ENCODE measurements around the gene ITIH4.

ITIH4 gene

DNA sequence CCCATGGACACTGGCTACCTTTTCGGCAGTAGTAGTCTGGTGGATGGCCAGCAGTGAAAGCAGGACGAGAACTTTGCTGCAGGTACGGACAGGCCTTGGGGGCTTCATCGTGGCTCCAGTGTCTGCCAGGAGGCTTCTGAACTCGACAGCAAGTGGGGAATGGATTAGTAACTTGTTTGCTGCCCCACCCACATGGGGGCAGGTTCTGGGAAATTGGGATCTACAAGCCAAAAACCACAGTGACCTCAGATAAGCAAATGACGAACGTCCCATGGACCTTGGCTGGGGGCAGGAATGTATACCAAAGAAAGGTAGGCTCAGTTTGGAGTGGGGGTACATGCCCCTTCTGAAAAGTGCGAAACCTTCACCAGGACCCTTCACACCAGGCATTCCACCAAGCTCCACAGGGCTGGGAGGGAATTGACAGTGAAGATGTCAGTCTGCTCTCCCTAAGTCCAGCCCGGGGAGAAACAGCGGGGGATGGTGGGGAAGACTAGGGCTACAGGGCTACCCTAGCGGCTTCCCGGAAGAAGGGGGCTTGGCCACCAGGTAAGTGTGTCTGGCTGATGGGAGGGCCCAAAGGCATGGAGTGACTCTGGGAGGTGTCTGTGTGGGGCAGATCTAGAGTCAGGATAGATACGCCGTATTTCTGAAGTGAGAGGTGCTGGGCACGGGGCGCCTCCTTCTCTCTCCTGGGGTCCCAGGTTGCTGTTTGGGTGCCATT is at the start of gene ITIH4:
ITIH4 (minus strand) TSS at position 138 of the 724 bp plus-strand sequence; CDS start at position 108, 30 bp downstream.
- POLR2A ChIA-PET, result no interaction called here
- DNase-seq (ENCODE audit: extremely low spot score), result no peak
- CTCF ChIA-PET, result interaction anchor here (1.6 kb wide), 1 partner anchor 10 kb away, joined by 7 read pairs; no protein-coding TSS in a partner anchor
- no peak for TF ChIP-seq NFRKB (IDR thresholded peaks at IDR 0.05)
- no peak for TF ChIP-seq ELF4 (IDR thresholded peaks at IDR 0.05)
- TF ChIP-seq SP1 (IDR thresholded peaks at IDR 0.05), result no peak
- no peak for TF ChIP-seq SUZ12 (IDR thresholded peaks at IDR 0.05)
- TF ChIP-seq ARNT (IDR thresholded peaks at IDR 0.05), result no peak
- TF ChIP-seq ZNF384 (IDR thresholded peaks at IDR 0.05), result no peak
- no peak for TF ChIP-seq TARDBP (IDR thresholded peaks at IDR 0.05)
- TF ChIP-seq LEF1 (IDR thresholded peaks at IDR 0.05; ENCODE audit: borderline replicate concordance), result no peak
- TF ChIP-seq L3MBTL2 (conservative IDR thresholded peaks at IDR 0.05), result no peak
- TF ChIP-seq CTBP1 (IDR thresholded peaks at IDR 0.05; ENCODE audit: borderline replicate concordance), result no peak
- no peak for TF ChIP-seq HDGF (IDR thresholded peaks at IDR 0.05; ENCODE audit: borderline replicate concordance)
- TF ChIP-seq BHLHE40 (IDR thresholded peaks at IDR 0.05; ENCODE audit: borderline replicate concordance), result no peak
- TF ChIP-seq FOXA1 (IDR thresholded peaks at IDR 0.05), result no peak
- TF ChIP-seq, protein P1, sequence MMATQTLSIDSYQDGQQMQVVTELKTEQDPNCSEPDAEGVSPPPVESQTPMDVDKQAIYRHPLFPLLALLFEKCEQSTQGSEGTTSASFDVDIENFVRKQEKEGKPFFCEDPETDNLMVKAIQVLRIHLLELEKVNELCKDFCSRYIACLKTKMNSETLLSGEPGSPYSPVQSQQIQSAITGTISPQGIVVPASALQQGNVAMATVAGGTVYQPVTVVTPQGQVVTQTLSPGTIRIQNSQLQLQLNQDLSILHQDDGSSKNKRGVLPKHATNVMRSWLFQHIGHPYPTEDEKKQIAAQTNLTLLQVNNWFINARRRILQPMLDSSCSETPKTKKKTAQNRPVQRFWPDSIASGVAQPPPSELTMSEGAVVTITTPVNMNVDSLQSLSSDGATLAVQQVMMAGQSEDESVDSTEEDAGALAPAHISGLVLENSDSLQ (IDR thresholded peaks at IDR 0.05), result no peak
- TF ChIP-seq FOXM1 (IDR thresholded peaks at IDR 0.05; ENCODE audit: borderline replicate concordance), result no peak
- TF ChIP-seq FOXK2 (IDR thresholded peaks at IDR 0.05), result no peak

DNA sequence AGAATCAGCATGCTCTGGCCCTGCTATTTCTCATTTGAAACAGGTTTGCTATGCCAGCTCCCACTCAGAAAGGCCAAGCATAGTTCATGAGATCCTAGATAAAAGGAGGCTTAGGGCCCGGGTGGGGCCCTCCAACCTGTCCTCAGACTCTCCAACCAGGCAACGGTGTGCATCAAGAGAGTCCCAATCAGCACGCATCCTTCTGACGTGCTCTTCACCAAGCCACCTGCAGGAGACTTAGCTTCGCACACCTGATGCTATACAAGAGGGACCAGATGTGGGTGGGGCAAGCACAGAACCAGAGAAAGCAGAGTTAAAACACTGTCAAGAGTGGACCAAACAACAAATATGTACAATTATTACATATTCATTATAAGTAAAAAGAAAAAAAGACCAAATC is 49.6 kb upstream of the ITIH4 start:
- ChIA-PET CTCF (no interaction called here), POLR2A (interaction anchor here (0.6 kb wide), 1 partner anchor 58 kb away, joined by 3 read pairs; no protein-coding TSS in a partner anchor)
- TF ChIP-seq NFRKB (IDR thresholded peaks at IDR 0.05) (no peak), FOXM1 (IDR thresholded peaks at IDR 0.05; ENCODE audit: borderline replicate concordance) (no peak), BHLHE40 (IDR thresholded peaks at IDR 0.05; ENCODE audit: borderline replicate concordance) (no peak), ARNT (IDR thresholded peaks at IDR 0.05) (no peak), ELF4 (IDR thresholded peaks at IDR 0.05) (no peak), L3MBTL2 (conservative IDR thresholded peaks at IDR 0.05) (no peak), FOXA1 (IDR thresholded peaks at IDR 0.05) (no peak), SUZ12 (IDR thresholded peaks at IDR 0.05) (no peak), HDGF (IDR thresholded peaks at IDR 0.05; ENCODE audit: borderline replicate concordance) (no peak)
- no peak for DNase-seq (ENCODE audit: extremely low spot score)

DNA sequence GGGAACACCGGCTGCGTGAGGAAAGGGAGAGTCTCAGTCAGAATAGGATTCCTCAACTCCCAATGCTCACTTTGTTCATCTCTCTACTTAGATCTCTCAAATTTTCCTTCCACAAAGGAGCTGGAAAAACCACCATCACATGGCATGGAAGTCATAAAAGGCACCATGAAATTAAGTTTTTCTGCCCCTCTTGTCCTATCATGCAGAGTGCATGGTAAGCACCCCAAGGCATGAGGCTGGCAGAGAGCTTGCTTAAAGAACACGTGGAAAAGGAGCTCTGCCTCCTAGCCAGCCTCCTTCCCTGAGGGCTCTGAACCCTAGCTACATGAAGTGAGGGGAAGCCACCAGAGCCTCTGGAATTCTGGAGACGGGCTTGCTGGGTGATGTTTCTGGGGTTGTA is 49.1 kb upstream of the ITIH4 start:
- TF ChIP-seq, protein P1 (IDR thresholded peaks at IDR 0.05), result no peak
- no peak for TF ChIP-seq CTBP1 (IDR thresholded peaks at IDR 0.05; ENCODE audit: borderline replicate concordance)
- no peak for TF ChIP-seq SUZ12 (IDR thresholded peaks at IDR 0.05)
- TF ChIP-seq ELF4 (IDR thresholded peaks at IDR 0.05), result no peak
- CTCF ChIA-PET, result no interaction called here
- POLR2A ChIA-PET, result interaction anchor here (0.6 kb wide), 1 partner anchor 59 kb away, joined by 3 read pairs; no protein-coding TSS in a partner anchor

GRCh38 chr3:52879090-52879489 is 48.6 kb upstream of the ITIH4 start:
- ChIA-PET CTCF (no interaction called here), POLR2A (no interaction called here)
- TF ChIP-seq ELF4 (IDR thresholded peaks at IDR 0.05) (no peak), CTBP1 (IDR thresholded peaks at IDR 0.05; ENCODE audit: borderline replicate concordance) (no peak), FOXA1 (IDR thresholded peaks at IDR 0.05) (no peak), ARNT (IDR thresholded peaks at IDR 0.05) (no peak), NFRKB (IDR thresholded peaks at IDR 0.05) (no peak), TARDBP (IDR thresholded peaks at IDR 0.05) (no peak), SP1 (IDR thresholded peaks at IDR 0.05) (no peak), ZNF384 (IDR thresholded peaks at IDR 0.05) (no peak), FOXK2 (IDR thresholded peaks at IDR 0.05) (no peak), BHLHE40 (IDR thresholded peaks at IDR 0.05; ENCODE audit: borderline replicate concordance) (no peak), HDGF (IDR thresholded peaks at IDR 0.05; ENCODE audit: borderline replicate concordance) (no peak), LEF1 (IDR thresholded peaks at IDR 0.05; ENCODE audit: borderline replicate concordance) (no peak), FOXM1 (IDR thresholded peaks at IDR 0.05; ENCODE audit: borderline replicate concordance) (no peak), L3MBTL2 (conservative IDR thresholded peaks at IDR 0.05) (no peak), SUZ12 (IDR thresholded peaks at IDR 0.05) (no peak)
- TF ChIP-seq, protein P1 (IDR thresholded peaks at IDR 0.05), result no peak

More for the DNA sequence above, 49.1 kb upstream of the ITIH4 start:
- no peak for DNase-seq (ENCODE audit: extremely low spot score)

GRCh38 chr3:52877085-52877484 is 46.6 kb upstream of the ITIH4 start:
- no peak for DNase-seq (ENCODE audit: extremely low spot score)
- CTCF ChIA-PET, result no interaction called here
- TF ChIP-seq FOXK2 (IDR thresholded peaks at IDR 0.05) (no peak), SP1 (IDR thresholded peaks at IDR 0.05) (no peak), SUZ12 (IDR thresholded peaks at IDR 0.05) (no peak), ELF4 (IDR thresholded peaks at IDR 0.05) (no peak), FOXA1 (IDR thresholded peaks at IDR 0.05) (no peak), CTBP1 (IDR thresholded peaks at IDR 0.05; ENCODE audit: borderline replicate concordance) (no peak), LEF1 (IDR thresholded peaks at IDR 0.05; ENCODE audit: borderline replicate concordance) (no peak), BHLHE40 (IDR thresholded peaks at IDR 0.05; ENCODE audit: borderline replicate concordance) (no peak), ZNF384 (IDR thresholded peaks at IDR 0.05) (no peak), TARDBP (IDR thresholded peaks at IDR 0.05) (no peak), HDGF (IDR thresholded peaks at IDR 0.05; ENCODE audit: borderline replicate concordance) (no peak), NFRKB (IDR thresholded peaks at IDR 0.05) (no peak), ARNT (IDR thresholded peaks at IDR 0.05) (no peak), L3MBTL2 (conservative IDR thresholded peaks at IDR 0.05) (no peak), FOXM1 (IDR thresholded peaks at IDR 0.05; ENCODE audit: borderline replicate concordance) (no peak)
- TF ChIP-seq, protein P1 (IDR thresholded peaks at IDR 0.05), result no peak
- POLR2A ChIA-PET, result no interaction called here

More at GRCh38 chr3:52879090-52879489, 48.6 kb upstream of the ITIH4 start:
- no peak for DNase-seq (ENCODE audit: extremely low spot score)
